Stimulated activated CD8-positive, alpha-beta memory T cell treated with anti-CD3 and anti-CD28 coated beads, Interleukin-15, amount 100 ng/mL, for 1 hour (primary cell): ENCODE measurements around the gene PCDHA7.
"Not testable (repeated sequence)": the region's sequence is repeated elsewhere in the genome, so short reads cannot be mapped to it uniquely, and the experiment has no call there.

Experiments
- DNase-seq: peaks from one replicate; pipeline ENCODE4 v3.0.0-alpha.2; 2020; ENCODE audit warnings: low read depth

PCDHA7 gene

GRCh38 chr5:140862441-140863295, 28.6 kb downstream of the PCDHA7 start:
- no peak for DNase-seq

DNA sequence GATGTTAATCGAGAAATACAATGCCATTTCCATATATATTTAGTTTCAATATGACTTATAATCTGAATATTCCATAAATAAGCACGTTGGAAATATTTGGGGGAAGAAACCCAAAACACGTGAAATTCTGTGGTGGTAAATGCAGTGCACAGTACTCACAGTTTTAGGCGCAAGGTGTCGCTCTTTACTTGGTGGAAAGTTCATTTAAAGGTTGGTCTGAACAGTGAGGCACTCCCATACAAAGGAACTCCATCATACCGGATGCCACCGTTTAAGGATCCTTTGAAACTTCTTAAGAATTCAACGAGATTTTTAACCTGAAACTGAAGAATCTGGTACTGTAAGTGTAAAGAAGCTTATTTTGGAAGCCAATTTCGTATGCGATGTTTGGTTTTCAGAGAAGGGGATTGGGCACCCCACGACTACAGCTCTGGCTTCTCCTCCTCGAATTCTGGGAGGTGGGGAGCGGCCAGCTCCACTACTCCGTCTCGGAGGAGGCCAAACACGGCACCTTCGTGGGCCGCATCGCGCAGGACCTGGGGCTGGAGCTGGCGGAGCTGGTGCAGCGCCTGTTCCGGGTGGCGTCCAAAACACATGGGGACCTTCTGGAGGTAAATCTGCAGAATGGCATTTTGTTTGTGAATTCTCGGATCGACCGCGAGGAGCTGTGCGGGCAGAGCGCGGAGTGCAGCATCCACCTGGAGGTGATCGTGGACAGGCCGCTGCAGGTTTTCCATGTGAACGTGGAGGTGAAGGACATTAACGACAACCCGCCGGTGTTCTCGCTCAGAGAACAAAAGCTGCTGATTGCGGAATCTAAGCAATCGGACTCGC, 34.9 kb downstream of the PCDHA7 start, which contains the start of gene PCDHA11:
Gene PCDHA11, plus strand, starts transcription at position 237 of the 834 bp plus-strand sequence. Its CDS starts 147 bp downstream, at position 384.
- DNase-seq: no peak

- no peak for DNase-seq
Measured at GRCh38 chr5:140869555-140869886, 35.5 kb downstream of the PCDHA7 start.

GRCh38 chr5:140870221-140871201, 36.4 kb downstream of the PCDHA7 start:
- DNase-seq: no peak

- no peak for DNase-seq
Measured at GRCh38 chr5:140875085-140876065, 41.3 kb downstream of the PCDHA7 start, which contains the start of gene PCDHA12. TSS of gene PCDHA12 (plus strand) at chr5:140875308. CDS start at chr5:140875473, 165 bp downstream.

DNA sequence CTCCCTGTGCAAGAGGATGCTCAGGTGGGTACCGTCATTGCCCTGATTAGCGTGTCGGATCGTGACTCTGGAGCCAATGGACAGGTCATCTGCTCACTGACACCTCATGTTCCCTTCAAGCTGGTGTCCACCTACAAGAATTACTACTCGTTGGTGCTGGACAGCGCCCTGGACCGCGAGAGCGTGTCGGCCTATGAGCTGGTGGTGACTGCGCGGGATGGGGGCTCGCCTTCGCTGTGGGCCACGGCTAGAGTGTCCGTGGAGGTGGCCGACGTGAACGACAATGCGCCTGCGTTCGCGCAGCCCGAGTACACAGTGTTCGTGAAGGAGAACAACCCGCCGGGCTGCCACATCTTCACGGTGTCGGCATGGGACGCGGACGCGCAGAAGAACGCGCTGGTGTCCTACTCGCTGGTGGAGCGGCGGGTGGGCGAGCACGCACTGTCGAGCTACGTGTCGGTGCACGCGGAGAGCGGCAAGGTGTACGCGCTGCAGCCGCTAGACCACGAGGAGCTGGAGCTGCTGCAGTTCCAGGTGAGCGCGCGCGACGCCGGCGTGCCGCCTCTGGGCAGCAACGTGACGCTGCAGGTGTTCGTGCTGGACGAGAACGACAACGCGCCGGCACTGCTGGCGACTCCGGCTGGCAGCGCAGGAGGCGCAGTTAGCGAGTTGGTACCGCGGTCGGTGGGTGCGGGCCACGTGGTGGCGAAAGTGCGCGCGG, 42.6 kb downstream of the PCDHA7 start:
- not testable (repeated sequence) for DNase-seq

- DNase-seq: no peak
Measured at GRCh38 chr5:140877262-140877581, 43.2 kb downstream of the PCDHA7 start.

DNA sequence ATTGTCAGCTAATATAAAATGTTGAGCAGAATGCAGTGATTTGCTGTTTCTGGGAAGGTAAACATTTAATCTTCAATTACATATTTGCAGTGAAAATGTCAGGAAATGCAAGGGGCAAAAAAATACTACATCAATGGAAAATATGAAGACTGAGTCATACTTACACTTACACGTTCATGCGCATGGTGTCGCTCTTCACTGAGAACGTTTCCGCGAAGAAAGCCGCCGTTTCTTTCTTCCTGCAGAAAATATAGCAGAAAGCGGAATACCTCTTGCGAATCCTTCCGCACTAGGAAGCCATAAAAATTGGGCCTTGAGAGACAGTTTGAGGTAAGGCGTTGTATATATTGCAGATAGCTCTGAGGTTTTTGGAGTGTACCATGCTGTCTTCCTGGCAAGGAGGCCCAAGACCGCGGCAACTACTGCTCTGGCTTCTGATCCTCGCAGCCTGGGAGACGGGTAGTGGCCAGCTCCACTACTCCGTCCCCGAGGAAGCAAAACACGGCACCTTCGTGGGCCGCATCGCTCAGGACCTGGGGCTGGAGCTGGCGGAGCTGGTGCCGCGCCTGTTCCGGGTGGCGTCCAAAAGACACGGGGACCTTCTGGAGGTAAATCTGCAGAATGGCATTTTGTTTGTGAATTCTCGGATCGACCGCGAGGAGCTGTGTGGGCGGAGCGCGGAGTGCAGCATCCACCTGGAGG, 48.0 kb downstream of the PCDHA7 start, which contains the start of gene PCDHA13:
Gene PCDHA13, plus strand, starts transcription at position 236 of the 702 bp plus-strand sequence. Its CDS starts 145 bp downstream, at position 381.
- DNase-seq: no peak

DNA sequence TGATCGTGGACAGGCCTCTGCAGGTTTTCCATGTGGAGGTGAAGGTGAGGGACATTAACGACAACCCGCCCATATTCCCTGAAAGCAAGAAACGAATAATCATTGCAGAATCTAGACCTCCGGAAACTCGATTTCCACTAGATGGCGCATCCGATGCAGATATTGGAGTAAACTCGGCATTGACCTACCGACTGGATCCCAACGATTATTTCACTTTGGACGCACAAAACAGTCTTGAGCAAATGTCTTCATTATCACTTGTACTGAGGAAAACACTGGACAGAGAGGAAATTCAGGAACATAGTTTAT, 48.5 kb downstream of the PCDHA7 start:
- no peak for DNase-seq

DNA sequence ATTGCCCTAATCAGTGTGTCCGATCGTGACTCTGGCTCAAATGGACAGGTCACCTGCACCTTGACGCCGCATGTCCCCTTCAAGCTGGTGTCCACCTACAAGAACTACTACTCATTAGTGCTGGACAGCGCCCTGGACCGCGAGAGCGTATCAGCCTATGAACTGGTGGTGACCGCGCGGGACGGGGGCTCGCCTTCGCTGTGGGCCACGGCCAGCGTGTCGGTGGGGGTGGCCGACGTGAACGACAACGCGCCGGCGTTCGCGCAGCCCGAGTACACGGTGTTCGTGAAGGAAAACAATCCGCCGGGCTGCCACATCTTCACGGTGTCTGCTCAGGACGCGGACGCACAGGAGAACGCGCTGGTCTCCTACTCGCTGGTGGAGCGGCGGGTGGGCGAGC, 49.3 kb downstream of the PCDHA7 start:
- no peak for DNase-seq

DNA sequence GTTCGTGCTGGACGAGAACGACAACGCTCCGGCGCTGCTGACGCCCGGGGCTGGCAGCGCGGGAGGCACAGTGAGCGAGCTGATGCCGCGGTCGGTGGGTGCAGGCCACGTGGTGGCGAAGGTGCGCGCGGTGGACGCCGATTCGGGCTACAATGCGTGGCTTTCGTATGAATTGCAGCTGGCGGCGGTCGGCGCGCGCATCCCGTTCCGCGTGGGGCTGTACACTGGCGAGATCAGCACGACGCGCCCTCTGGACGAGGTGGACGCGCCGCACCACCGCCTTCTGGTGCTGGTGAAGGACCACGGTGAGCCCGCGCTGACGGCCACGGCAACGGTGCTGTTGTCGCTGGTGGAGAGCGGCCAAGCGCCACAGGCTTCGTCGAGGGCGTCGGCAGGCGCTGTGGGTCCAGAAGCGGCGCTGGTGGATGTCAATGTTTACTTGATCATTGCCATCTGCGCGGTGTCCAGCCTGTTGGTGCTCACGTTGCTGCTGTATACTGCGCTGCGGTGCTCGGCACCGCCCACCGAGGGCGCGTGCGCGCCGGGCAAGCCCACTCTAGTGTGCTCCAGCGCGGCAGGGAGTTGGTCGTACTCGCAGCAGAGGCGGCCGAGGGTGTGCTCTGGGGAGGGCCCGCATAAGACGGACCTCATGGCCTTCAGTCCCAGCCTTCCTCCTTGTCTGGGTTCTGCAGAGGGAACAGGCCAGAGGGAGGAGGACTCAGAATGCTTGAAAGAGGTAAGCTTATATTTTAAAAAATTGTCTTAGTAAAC, 50.0 kb downstream of the PCDHA7 start:
- DNase-seq: no peak
